NCI-H2196 treated with DMSO at 0.1 percent for 48 hours (cell line): ENCODE results near the gene ADAT2.
A peak's percentile ranks its signal among the peaks of the same experiment; 100 is the strongest.

Experiments
- DNase-seq: peaks from one replicate; lab custom pipeline; 2025; ENCODE audit not compliant: unreplicated experiment; lab: John Stamatoyannopoulos, UW

Gene ADAT2

DNA sequence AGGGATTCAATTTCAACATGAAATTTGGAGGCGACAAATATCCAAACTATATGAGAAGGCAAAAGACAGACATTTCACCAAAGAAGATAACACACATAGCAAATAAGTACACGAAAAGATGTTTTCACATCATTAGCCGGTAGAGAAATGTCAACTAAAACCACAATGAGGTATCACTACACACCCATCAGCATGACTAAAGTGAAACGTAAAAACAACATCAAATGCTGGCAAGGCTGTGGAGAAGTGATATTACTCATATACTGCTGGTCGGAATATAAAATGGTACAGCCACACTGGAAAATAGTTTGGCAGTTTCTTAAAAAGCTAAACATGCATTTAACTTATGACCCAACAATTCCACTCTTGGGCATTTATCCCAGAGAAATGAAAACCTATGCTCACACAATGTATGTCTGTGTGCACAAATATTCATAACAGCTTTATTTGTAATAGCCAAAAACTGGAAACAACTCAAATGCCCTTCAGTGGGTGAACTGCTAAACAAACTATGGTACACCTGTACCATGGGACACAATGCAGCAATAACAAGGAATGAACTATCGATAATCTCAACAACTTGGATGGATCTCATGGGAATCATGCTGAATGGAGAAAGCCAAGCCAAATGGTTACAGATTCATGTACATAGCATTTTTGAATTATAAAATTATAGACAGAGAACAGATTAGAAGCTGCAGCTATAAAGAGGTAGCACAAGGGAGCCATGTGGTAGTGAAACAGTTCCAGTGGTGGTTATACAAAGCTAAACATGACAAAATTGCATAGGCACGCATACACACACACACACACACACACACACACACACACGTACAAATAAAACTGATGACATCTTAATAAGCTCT, 8.6 kb downstream of the ADAT2 start:
- DNase-seq = no peak

DNA sequence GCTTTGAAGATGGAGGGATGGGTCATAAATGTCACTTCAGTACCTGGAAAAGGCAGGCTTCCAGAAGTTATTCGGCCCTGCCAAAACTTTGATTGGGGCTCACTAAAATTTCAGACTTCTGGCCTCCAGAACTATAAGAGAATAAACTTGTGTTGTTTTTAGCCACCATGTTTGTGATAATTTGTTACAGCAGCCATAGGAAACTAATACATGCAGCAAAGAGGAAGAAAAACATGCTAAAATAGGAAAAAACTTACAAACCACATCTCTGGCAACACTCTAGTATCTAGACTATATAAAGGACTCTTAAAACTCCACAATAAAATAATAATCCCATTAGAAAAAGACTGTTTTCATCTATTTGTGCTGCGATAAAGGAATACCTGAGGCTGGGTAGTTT, 9.5 kb downstream of the ADAT2 start:
- DNase-seq = no peak

DNA sequence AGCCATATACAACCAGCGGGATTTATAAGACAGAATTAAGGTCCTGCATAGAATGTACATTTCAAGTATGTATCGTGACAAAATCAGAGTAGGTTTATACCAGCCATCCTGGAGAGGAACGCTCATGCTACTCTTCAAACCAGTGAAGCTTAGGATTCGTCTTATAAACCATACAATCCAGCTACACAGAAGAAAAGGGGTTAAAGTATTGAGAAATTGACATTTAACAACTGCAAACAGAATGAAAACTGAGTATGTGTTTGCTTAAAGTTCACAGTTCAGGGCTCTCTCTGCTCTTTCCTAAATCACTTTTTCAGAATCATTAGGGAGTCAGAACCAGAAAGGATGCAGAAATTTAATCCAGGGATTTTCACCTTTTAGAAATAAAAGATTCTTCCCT, 17.9 kb downstream of the ADAT2 start:
- DNase-seq = no peak

DNA sequence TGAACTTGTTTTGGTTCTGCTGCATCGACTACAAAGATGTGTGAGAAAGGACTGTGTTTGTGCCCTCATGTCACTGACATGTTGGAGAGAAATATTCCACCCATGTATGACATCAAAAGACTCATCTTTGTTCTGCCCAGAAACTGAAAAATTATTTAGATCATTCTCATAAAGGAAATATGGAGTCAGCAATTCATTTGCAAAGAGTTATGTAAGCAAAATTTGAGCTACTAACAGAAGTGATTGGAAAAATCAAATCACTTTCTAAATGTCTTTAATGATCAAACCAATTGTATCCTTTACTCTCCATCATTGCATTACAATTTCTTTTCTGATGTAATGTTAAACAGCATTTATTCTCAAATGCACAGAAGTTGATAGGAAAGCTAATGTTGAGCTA, 19.3 kb downstream of the ADAT2 start:
- DNase-seq = no peak

DNA sequence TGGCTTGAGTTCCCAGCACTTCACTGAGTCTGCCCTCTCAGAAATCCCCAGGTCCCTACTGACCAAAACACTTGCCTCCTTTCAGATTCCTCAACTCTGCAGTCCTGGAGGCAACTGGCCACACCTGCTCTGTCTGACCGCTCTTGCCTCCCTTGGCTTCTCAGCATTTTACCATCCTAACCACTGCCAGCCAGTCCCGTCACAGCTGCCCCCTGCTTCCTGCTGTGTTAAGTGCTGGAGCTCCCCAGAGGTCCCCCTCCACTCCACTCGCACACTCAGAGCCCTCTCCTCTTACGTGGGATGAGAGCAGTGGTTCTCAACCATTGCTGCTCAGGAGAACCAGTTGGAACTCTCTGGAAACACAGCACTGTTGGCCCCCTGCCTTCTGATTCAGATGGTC, 20.5 kb downstream of the ADAT2 start:
- no peak for DNase-seq

DNA sequence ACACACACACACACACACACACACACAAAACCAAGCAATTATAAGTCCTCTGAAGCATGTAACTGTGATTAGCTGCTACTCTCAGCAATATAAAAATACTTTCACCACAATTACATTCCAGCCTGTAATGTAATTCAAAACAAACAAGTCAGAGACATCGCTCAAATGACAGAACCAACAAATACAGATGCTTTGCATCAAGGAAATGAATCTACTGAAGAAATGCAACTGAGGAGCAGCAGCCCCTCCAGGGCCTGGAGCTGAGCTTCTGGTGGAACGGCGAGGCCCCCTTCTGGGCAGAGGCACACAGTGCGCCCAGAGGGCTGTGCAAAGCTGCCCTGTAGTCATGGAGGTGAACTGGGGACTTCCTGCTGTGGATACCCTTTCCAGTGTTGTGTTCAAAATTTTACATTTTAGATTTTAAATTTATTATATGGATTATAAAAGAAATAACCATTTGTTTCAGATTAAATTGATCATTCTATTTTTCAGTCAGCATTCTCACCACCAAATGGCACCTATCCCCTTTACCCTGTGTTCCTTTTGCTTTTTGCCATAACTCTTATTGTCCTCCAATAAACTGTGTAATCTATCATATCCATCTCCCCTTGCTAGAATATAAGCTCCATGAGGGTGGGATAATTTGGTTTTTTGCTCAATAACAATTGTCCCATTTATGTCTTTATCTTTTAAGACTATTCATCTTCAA, 23.2 kb downstream of the ADAT2 start:
- DNase-seq = peak; percentile 76

DNA sequence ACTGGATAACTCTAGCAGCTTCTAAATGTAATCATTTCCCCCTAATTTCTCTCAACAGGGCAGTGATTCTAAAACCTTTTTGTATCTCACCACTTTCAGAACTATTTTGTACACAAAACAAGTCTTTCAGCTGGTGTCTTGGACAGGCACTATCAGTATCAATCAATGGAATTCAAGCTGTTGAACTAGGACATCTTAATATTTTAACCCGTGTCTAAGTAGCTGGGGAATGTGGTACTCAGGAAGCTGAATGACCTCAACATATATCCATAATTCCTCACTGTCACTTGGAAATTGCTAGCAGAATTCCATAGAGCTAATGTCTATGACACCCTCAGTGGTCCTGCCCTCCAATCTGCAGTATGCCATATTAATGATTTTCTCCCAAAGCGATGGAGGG, 24.5 kb downstream of the ADAT2 start:
- no peak for DNase-seq

DNA sequence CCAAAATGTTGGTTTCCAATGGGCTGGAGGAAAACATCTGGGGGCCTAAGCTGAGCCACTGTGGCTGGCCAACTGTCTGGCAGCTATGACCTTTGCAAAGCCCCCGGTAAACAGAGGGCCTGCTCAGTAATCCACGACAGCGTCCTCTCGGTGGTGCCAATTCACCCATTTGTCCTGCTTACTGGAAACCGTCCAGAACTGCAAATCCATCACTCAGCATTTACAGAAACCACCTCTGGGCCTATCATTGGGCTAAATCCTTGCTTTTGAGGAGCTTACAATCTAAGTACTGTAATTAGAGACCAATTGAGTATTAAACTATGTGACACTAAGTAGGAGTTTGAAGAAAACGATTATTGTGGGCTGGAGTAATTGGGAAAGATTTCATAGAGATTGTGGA, 31.0 kb downstream of the ADAT2 start:
- DNase-seq = no peak

DNA sequence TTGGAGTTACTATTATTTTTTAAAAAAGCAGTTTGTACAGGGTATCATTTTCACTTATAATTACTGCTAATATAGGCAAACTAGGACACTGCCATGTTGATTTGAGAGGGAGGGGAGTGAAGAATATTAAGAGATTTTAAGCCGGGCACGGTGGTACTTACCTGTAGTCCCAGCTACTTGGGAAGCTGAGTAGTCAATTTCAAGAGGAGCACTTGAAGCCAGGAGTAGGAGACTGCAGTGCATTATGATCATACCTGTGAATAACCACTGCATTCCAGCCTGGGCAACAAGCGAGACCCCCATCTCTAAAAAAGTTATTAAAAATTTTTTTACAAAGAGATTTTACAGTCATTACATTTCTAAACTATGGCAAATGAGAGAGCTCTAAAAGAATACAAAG, 35.7 kb downstream of the ADAT2 start:
- DNase-seq = no peak

DNA sequence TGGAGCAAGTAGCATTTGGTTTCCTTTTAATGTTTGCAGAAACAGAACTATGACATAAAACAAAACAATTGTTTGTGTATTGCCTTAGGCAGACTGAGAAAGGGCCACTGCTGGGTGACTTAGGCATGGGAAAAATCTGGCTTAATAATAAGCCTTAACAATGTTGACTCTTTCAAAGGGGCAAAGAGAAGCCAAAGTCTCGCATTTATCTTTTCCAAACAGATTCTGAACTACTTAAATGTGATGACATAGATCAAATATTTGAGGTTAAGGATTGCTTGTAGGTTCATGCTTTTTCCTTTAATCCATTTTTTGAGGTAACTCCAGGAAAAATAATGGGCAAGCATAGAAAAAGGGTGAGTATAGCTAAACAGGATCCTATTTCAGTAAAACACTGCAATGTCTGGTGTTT, 39.6 kb downstream of the ADAT2 start:
- DNase-seq = no peak

DNA sequence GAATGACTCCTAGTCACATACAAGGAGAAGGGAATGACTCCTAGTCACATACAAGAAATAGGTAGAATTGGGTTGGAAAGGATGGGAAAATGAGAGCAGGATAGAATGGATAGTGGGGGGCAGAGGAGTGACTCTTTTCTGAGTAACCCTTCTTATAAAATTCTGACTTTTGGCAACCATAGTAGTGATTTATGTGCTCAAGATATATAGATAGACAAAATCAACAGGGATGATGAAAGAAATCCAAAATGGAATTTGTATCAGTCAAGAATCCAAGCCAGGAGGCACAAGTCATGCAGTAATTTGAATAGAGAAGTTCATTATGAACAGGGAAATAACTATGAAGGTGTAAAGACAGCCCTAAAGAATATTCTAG, 41.7 kb downstream of the ADAT2 start:
- DNase-seq = no peak

DNA sequence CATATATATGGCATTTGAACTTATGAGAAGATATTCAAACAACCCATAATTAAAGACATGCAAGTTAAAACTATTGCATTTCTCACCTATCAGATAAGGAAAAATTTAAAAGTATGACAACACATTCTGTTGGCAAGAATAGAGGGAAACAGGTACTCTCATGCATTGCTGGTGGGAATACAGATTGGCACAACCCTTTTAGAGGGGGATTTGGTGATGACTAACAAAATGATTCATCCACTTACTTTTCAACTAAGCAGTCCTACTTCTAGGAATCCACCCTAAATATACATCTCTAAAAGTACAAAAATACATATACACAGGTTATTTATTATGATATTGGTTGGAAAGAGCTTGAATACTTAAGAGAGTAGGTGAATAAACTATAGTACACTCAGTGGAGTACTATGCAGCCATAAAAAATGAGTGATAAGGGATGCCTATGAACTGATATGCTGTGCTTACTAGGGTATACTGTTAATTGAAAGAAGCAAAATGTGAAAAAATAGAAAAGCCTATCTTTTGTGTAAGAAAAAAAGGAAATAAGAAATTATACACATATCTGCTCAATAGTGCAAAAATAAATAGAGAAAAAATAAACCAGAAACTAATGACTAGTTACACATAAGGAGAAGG, 42.2 kb downstream of the ADAT2 start:
- DNase-seq = no peak

DNA sequence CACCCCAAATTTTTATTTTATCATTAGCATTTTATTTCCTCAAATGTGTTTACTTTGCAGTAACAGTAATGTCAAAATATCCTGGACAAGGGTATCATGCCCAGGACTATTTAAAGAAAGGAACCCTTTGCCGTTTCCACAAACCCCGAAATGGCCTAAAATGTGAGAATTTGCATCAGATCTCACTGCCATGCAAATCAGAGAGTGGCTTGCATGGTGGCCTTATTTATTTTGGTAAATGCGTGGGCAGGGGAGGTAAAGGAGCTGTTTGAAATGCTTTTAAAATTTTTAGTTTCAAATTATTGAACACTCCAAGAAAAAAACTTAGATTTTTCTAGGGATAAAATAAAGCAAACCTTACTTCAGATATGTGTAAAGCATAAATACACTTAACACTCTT, 43.8 kb downstream of the ADAT2 start:
- no peak for DNase-seq

DNA sequence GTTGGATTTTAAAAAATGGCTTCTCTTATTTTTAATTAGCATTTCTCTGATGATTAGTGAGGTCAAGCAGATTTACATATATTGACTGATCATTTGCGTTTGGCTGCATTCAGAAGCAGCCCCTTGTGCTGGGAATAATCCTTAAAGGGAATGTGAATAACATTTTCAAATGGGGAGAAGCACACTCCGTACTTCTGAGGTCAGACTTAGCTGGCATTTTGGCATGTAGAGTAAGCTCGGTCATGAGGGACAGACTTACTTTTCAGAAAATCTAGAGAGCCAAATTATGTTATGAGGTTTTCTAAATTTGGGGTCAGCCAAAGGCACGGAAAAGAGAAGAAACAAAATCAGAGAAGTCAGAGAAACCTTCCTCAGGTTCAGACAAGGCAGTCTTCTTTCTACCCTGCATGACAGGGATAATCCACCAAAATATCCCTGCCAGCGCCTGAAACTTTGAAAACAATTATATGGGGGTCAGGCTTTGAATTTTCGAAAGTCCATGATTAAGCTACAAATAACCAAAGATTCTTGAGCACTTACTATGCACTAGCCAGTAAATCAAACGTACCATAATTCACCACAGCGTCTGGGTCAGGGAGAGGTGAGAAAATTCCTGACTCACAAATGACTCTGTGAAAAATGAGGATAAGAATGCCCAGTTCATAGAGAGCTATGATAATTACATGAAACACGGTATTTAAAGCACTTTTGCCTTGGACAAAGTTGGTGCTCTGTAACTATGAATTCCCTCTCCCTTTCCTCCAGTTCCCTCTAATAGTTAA, 44.9 kb downstream of the ADAT2 start:
- DNase-seq = no peak

DNA sequence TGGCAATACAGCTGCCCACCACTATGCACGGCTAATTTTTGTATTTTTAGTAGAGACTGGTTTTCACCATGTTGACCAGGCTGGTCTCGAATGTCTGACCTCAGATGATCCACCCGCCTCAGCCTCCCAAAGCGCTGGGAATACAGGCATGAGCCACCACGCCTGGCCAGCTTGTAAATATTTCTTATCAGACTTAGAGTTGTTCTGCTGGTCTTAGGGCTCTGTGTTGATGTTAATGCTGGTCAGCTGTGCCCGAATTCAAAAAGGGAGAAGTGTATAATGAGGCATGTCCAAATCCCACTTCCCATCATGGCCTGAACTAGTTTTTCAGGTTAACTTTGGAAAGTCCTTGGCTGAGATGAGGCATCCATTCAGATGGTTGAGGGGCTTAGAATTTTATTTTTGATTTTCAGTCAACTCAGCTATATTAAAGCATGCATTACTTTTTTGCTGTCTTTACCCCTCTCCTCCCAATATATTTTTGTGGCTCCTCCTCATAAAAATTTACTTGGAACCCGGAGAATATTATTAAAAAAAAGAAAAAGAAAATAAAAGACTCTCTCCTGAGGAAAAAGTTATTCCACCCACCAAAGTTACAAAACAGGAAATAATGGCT, 47.7 kb downstream of the ADAT2 start:
- no peak for DNase-seq

DNA sequence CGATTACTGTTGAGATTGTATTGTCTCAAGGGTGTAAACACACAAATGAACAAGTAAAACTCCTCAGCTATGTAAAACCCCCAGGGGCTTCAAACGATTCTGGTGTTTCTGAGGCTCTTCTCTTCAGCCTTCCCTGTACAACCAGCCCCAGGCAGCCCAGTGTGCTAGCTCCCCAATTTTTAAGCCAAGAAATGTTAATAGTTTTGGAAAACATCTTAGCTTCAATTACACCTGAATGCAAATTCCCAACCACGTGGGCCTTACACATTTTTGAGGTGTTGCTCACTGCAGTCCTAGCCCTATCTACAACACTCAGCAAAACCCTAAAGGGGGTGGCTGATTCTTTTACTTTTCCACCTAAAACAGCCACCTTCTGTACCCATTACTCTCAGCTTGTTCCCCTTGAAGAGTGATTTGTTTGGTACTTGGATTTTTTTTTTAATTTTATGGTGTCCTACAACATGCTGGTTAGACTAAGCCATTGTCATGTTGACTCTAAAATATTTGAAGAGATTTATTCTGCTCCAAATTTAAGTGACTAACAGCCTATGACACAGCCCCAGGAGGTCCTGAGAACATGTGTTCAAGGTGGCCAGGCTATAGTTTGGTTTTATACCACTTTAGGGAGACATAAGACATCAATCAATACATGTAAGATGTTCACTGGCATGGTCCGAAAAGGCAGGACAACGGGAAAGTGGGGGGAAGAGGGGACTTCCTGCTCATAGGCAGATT, 48.7 kb downstream of the ADAT2 start:
- no peak for DNase-seq

DNA sequence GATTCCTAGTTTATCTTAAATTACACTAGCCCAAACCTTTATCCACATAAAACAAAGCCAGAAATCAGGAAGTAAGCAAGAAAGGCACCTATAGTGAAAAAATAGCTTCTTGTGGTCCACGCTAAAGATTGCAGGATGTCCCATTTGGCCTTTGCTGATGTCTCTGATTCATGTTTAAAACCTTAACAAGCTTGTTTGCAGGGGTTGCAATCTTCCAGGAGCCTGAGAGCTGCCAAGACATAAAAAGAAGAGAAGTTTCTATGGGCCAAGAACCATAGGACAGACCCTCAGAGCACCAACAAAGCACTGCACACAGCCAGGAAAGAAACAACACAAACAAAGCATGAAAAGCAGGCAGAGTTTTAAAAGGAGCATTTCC, 49.4 kb downstream of the ADAT2 start:
- DNase-seq = no peak

DNA sequence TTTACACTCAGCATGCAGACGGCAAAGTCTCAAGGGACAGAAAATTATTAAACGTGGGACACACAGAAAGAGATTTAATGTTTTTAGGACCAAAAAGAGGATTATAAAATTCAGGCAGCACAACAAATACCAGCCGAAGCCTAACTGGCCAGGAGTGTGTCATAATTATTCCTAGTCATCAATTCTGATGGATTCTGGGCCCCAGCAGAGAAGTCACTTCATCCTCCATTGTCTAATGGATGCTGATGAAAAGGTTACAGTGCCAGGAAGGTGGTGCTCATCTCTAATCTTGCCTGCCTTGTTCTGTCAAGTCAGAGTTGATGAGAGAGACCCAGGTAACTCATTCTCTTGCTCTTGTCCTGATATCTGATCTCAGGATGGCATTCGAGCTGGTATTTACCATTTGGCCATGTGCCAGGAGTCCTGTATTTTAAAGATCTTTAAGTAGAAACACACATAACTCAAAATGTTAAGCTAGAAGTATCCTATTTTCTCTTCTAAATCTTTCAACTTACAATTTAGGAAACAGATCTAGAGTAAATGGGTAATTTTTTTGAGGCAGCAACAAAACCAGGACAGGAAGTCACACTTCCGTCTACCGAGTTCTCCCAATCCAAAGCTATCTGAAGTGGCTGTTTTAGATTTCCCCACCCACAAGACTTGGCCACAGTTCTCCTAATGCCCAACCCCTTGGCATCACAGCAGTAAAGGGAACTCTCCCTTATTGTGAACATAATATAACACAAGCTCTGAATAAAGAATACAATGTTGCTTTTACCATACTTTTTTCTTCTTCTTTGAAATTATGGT, 50.0 kb downstream of the ADAT2 start:
- peak; percentile 50 for DNase-seq

DNA sequence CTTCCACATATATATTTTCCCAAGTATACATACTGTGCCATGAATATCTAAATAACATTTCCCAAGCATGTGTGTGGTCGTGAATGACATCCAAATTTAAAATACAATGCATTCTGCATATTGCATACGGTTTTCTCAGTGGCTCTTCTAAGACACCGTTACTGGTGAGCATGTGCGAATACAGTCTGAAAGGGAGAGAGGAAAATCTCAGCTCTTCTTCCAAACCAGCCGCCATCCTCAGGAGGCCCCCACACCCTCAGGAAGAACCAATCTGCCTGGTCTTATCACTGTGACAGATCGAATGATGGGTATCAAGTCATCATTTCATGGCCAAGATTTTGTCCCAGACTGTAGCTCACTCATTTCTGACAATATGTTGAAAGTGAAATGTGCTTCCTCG, 50.7 kb downstream of the ADAT2 start:
- DNase-seq = no peak

DNA sequence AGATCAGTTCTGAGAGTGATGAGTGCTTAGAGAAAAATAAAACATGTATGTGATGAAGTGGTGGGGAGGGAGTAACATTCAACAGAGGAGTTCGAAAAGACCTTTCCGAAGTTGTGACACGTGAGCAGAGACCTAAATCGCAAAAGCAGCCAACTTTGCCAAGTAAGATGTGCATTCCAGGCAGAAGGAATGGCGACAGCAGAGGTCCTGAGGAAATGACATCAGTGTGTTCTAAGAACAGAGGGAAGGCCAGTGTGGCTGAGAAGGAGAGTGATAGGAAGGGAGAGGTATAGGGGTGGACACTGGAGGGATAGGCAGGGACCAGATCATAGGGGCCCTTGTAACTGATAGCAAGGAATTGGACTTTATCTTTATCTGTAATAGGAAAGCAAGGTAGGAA, 51.3 kb downstream of the ADAT2 start:
- DNase-seq = no peak
